ENCODE measurements around the gene SYNGR3. TPM values are rescaled to one million over a fixed set of nuclear protein-coding genes. Genes with fewer than 3 reads are reported as not detected.

SYNGR3 gene
- total RNA-seq, 1 experiment from 2014 or later, result 4.3 TPM

GRCh38 chr16:2016407-2016922 lies 26.7 kb downstream of the SYNGR3 start:
- Histone ChIP-seq H2AFZ (no peak overlapping the region), H3F3A (ENCODE audit: insufficient read depth, low read depth) (peaks cover 16% of the 10 kb centered on the region), H3K27me3 (ENCODE audit: insufficient read depth, low read depth) (no peaks in the 10 kb centered on the region), H4K20me1 (ENCODE audit: insufficient read depth) (no peaks in the 10 kb centered on the region), H3K36me3 (ENCODE audit: low read depth) (no peaks in the 10 kb centered on the region), H3K9me2 (ENCODE audit: insufficient read depth) (no peaks in the 10 kb centered on the region), H3K4me1 (replicated peaks; ENCODE audit: insufficient read depth) (peaks cover 21% of the 10 kb centered on the region), H3K4me2 (no peak overlapping the region; the same call in 1 of the 2 replicates), H3K4me3 (no peak overlapping the region), H3K9me3 (ENCODE audit: insufficient read depth, low read depth) (no peaks in the 10 kb centered on the region), H3K27ac (0 out of 2 replicates have a peak overlapping the region, but pooled peaks have one; percentile 86), H3K79me2 (ENCODE audit: low read depth) (no peaks in the 10 kb centered on the region)
- POLR2A ChIA-PET (ENCODE audit: unreplicated experiment), result no interaction called here
- intact Hi-C loops (cut with micrococcal nuclease; ENCODE audit: unreplicated experiment), result no loop called here
- no TSS peak for BruUV-seq (replicated peaks)
- no peak for DNase-seq
- CTCF ChIA-PET, result interaction anchor here (0.7 to 0.9 kb wide), 2 partner anchors 9 to 66 kb away, joined by 5 read pairs; no protein-coding TSS in a partner anchor
- TF ChIP-seq EZH2 (IDR thresholded peaks at IDR 0.05; ENCODE audit: low read depth), result no peak
- TF ChIP-seq CTCF (conservative IDR thresholded peaks at IDR 0.05), result peak; percentile 60; the same call in 1 of the 2 replicates

GRCh38 chr16:2019518-2019920 lies 29.7 kb downstream of the SYNGR3 start, which contains the start of gene NPW:
Gene NPW, plus strand, starts transcription at chr16:2019785.
- no peaks in the 10 kb centered on the region for H3K36me3 ChIP-seq (ENCODE audit: low read depth)
- TF ChIP-seq CTCF (conservative IDR thresholded peaks at IDR 0.05), result no peak
- DNase-seq, result no peak
- no peak within 1 kb of the TSS for H2AFZ ChIP-seq
- ChIA-PET POLR2A (ENCODE audit: unreplicated experiment) (no interaction called here), CTCF (no interaction called here)
- H3K4me3 ChIP-seq, result no peak within 1 kb of the TSS
- no peaks in the 10 kb centered on the region for H3K9me2 ChIP-seq (ENCODE audit: insufficient read depth)
- H3F3A ChIP-seq (ENCODE audit: insufficient read depth, low read depth), result peaks cover 16% of the 10 kb centered on the region
- H3K4me2 ChIP-seq, result no peak within 1 kb of the TSS
- intact Hi-C loops (cut with micrococcal nuclease; ENCODE audit: unreplicated experiment), result no loop called here
- H3K79me2 ChIP-seq (ENCODE audit: low read depth), result no peaks in the 10 kb centered on the region
- BruUV-seq (replicated peaks), result no TSS peak
- H4K20me1 ChIP-seq (ENCODE audit: insufficient read depth), result no peaks in the 10 kb centered on the region
- no peaks in the 10 kb centered on the region for H3K9me3 ChIP-seq (ENCODE audit: insufficient read depth, low read depth)
- no peaks in the 10 kb centered on the region for H3K27me3 ChIP-seq (ENCODE audit: insufficient read depth, low read depth)
- H3K4me1 ChIP-seq (replicated peaks; ENCODE audit: insufficient read depth), result peaks cover 25% of the 10 kb centered on the region
- no peak within 1 kb of the TSS for H3K27ac ChIP-seq

DNA sequence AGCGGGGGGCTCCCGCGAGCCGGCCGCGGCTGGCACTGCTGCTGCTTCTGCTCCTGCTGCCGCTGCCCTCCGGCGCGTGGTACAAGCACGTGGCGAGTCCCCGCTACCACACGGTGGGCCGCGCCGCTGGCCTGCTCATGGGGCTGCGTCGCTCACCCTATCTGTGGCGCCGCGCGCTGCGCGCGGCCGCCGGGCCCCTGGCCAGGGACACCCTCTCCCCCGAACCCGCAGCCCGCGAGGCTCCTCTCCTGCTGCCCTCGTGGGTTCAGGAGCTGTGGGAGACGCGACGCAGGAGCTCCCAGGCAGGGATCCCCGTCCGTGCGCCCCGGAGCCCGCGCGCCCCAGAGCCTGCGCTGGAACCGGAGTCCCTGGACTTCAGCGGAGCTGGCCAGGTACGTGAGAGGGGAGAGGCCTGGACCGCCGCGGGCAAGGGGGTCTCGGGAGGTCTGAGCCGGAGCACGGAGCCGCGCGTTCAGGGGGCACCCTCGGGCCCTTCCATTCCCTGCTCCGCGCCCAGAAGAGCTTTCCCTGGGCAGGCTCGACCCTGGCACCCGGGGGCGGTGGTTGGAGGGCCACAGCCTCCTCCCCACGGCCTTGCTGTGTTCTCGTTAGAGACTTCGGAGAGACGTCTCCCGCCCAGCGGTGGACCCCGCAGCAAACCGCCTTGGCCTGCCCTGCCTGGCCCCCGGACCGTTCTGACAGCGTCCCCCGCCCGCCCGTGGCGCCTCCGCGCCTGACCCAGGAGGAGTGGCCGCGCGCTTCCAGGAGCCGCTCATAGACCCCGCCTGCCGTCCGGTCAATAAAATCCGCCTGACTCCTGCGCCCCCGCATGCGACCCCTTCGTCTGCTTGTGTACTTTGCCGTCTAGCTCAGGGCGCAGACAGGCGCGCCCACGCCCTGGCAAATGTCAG lies 30.4 kb downstream of the SYNGR3 start:
- CTCF ChIA-PET, result no interaction called here
- no peaks in the 10 kb centered on the region for H3K9me3 ChIP-seq (ENCODE audit: insufficient read depth, low read depth)
- no peak overlapping the region for H3K27ac ChIP-seq
- TF ChIP-seq EZH2 (IDR thresholded peaks at IDR 0.05; ENCODE audit: low read depth) (no peak), CTCF (conservative IDR thresholded peaks at IDR 0.05) (no peak)
- BruUV-seq (replicated peaks), result no TSS peak
- no peaks in the 10 kb centered on the region for H3K36me3 ChIP-seq (ENCODE audit: low read depth)
- peaks cover 18% of the 10 kb centered on the region for H3K4me1 ChIP-seq (replicated peaks; ENCODE audit: insufficient read depth)
- H3K27me3 ChIP-seq (ENCODE audit: insufficient read depth, low read depth), result no peaks in the 10 kb centered on the region
- DNase-seq, result no peak
- H3K9me2 ChIP-seq (ENCODE audit: insufficient read depth), result no peaks in the 10 kb centered on the region
- H3F3A ChIP-seq (ENCODE audit: insufficient read depth, low read depth), result peaks cover 9% of the 10 kb centered on the region
- no peak overlapping the region for H3K4me3 ChIP-seq
- POLR2A ChIA-PET (ENCODE audit: unreplicated experiment), result no interaction called here
- H3K79me2 ChIP-seq (ENCODE audit: low read depth), result no peaks in the 10 kb centered on the region
- no peaks in the 10 kb centered on the region for H4K20me1 ChIP-seq (ENCODE audit: insufficient read depth)
- intact Hi-C loops (cut with micrococcal nuclease; ENCODE audit: unreplicated experiment), result no loop called here
- H3K4me2 ChIP-seq, result no peak overlapping the region
- no peak overlapping the region for H2AFZ ChIP-seq

All from PC-9 (cell line).